GM23248 (cell line): ENCODE measurements around the gene PLCB1. TPM values are rescaled to one million over a fixed set of nuclear protein-coding genes. Genes with fewer than 3 reads are reported as not detected.
"Not testable (repeated sequence)": the region's sequence is repeated elsewhere in the genome, so short reads cannot be mapped to it uniquely, and the experiment has no call there.

ENCODE experiments used
- DNase-seq: peaks from one replicate; pipeline ENCODE4 v3.0.0-alpha.2; 2015
- H2AFZ ChIP-seq: fragments of 200-600 bp; sonication (generic); 2 replicates; pipeline ENCODE4 v1.6.1; 2016; ENCODE audit warnings: antibody characterized with exemption
- H3F3A ChIP-seq: fragments of 200-600 bp; sonication (generic); 2 replicates; pipeline ENCODE4 v1.6.1; 2016; ENCODE audit warnings: mild to moderate bottlenecking, antibody characterized with exemption, mixed run types; ENCODE audit not compliant: insufficient read depth
- H3K27ac ChIP-seq: fragments of 200-600 bp; sonication (generic); 2 replicates; pipeline ENCODE4 v1.5.1; 2016; ENCODE audit warnings: mild to moderate bottlenecking
- H3K27me3 ChIP-seq: fragments of 200-600 bp; sonication (generic); replicated peaks from 2 replicates; pipeline ENCODE4 v1.6.1; 2016; ENCODE audit warnings: mild to moderate bottlenecking; ENCODE audit not compliant: insufficient read depth
- H3K36me3 ChIP-seq: fragments of 200-600 bp; sonication (generic); 2 replicates; pipeline ENCODE4 v1.6.1; 2016; ENCODE audit warnings: low read depth, mild to moderate bottlenecking
- H3K4me1 ChIP-seq: fragments of 200-600 bp; sonication (generic); 2 replicates; pipeline ENCODE4 v1.6.1; 2016; ENCODE audit warnings: mild to moderate bottlenecking; ENCODE audit not compliant: insufficient read depth
- H3K4me2 ChIP-seq: fragments of 200-600 bp; sonication (generic); one replicate; pipeline ENCODE4 v1.6.1; 2016; ENCODE audit warnings: mild to moderate bottlenecking; ENCODE audit not compliant: unreplicated experiment
- H3K4me3 ChIP-seq: fragments of 200-600 bp; sonication (generic); 2 replicates; pipeline ENCODE4 v1.5.1; 2016; ENCODE audit warnings: mild to moderate bottlenecking
- H3K79me2 ChIP-seq: fragments of 200-600 bp; sonication (generic); 2 replicates; pipeline ENCODE4 v1.6.1; 2016; ENCODE audit warnings: mild to moderate bottlenecking; ENCODE audit not compliant: insufficient read depth
- H3K9ac ChIP-seq: fragments of 200-600 bp; sonication (generic); 2 replicates; pipeline ENCODE4 v1.6.1; 2016; ENCODE audit warnings: mild to moderate bottlenecking
- H3K9me2 ChIP-seq: fragments of 200-600 bp; sonication (generic); 2 replicates; pipeline ENCODE4 v1.6.1; 2016; ENCODE audit warnings: mixed run types, mild to moderate bottlenecking, moderate library complexity; ENCODE audit not compliant: insufficient read depth
- H3K9me3 ChIP-seq: fragments of 200-600 bp; sonication (generic); one replicate; pipeline ENCODE4 v1.6.1; 2017; ENCODE audit warnings: low read depth
- H4K20me1 ChIP-seq: fragments of 200-600 bp; sonication (generic); 2 replicates; pipeline ENCODE4 v1.6.0; 2016; ENCODE audit not compliant: insufficient read depth
- EZH2 ChIP-seq: fragments of 200-600 bp; sonication (generic); IDR thresholded peaks from 2 replicates; pipeline ENCODE4 v1.6.1; 2018; ENCODE audit warnings: antibody characterized with exemption, mild to moderate bottlenecking; ENCODE audit not compliant: insufficient read depth, poor library complexity, severe bottlenecking
- EZH2phosphoT487 ChIP-seq: fragments of 200-600 bp; sonication (generic); IDR thresholded peaks from 2 replicates; pipeline ENCODE4 v1.6.1; 2018; ENCODE audit warnings: antibody characterized with exemption, moderate library complexity, mild to moderate bottlenecking, low read depth; ENCODE audit not compliant: insufficient read depth
- WGBS, 2 experiments: methylation state at CpG; one replicate each; pipeline ENCODE4 v1.1.6; 2015 to 2017; ENCODE audit warnings: low lambda C conversion rate in 2 of 2, low coverage in 1 of 2; ENCODE audit errors: missing lambda C conversion rate in 2 of 2; 5-methylcytosine and 5-hydroxymethylcytosine counted together
- in situ Hi-C: fragments of 300-500 bp; cut with MboI; formaldehyde crosslinking; loops from 2 replicates; pipeline ENCODE4 v1.15.0; 2020
- polyA plus RNA-seq: library from polyadenylated mRNA; unstranded; fragments of >200 nt; fragmentation: Nextera tagmentation; extraction: Ambion mirVana; gene quantifications from 2 replicates; pipeline ENCODE4 v1.2.1, GENCODE V29; 2016
- total RNA-seq: library from RNA; depleted of rRNA; stranded (reverse); fragments of >200 nt; shearing (Covaris generic); gene quantifications from 2 replicates; pipeline ENCODE4 v1.2.3, GENCODE V29; 2014

The PLCB1 gene
- total and polyA plus RNA-seq, 2 experiments from 2014 or later, result 3.7 to 12.8 TPM

- Histone ChIP-seq H3K4me2 (no peak overlapping the region), H3K9me2 (no peaks in the 10 kb centered on the region), H3K27ac (no peak overlapping the region), H3K27me3 (no peaks in the 10 kb centered on the region), H3K4me1 (no peaks in the 10 kb centered on the region), H3K79me2 (no peaks in the 10 kb centered on the region), H2AFZ (no peak overlapping the region), H3K9ac (no peak overlapping the region), H3K36me3 (no peaks in the 10 kb centered on the region), H3K4me3 (no peak overlapping the region), H3K9me3 (no peaks in the 10 kb centered on the region), H4K20me1 (no peaks in the 10 kb centered on the region), H3F3A (no peaks in the 10 kb centered on the region)
- in situ Hi-C loops, result no loop called here
- DNase-seq, result no peak
- TF ChIP-seq EZH2phosphoT487, result no peak
- no peak for TF ChIP-seq EZH2
- WGBS, 2 experiments, result 92 to 93% methylated on average over 11 of the region's 11 CpGs
These were observed 679.9 kb downstream of the PLCB1 start for GRCh38 chr20:8811801-8812594.

GRCh38 chr20:8812817-8813216 is 680.8 kb downstream of the PLCB1 start:
- no peaks in the 10 kb centered on the region for H3K9me3 ChIP-seq
- H3K4me1 ChIP-seq, result no peaks in the 10 kb centered on the region
- H3K36me3 ChIP-seq, result no peaks in the 10 kb centered on the region
- H2AFZ ChIP-seq, result no peak overlapping the region
- H3K4me3 ChIP-seq, result no peak overlapping the region
- no peak overlapping the region for H3K9ac ChIP-seq
- H3K27me3 ChIP-seq, result no peaks in the 10 kb centered on the region
- no peak overlapping the region for H3K4me2 ChIP-seq
- WGBS, 2 experiments, result 55 to 57% methylated on average over 7 of the region's 7 CpGs
- TF ChIP-seq EZH2 (no peak), EZH2phosphoT487 (no peak)
- no peaks in the 10 kb centered on the region for H3K9me2 ChIP-seq
- H3K79me2 ChIP-seq, result no peaks in the 10 kb centered on the region
- no peaks in the 10 kb centered on the region for H3F3A ChIP-seq
- in situ Hi-C loops, result no loop called here
- DNase-seq, result no peak
- H3K27ac ChIP-seq, result no peak overlapping the region
- no peaks in the 10 kb centered on the region for H4K20me1 ChIP-seq

GRCh38 chr20:8815208-8815607 is 683.1 kb downstream of the PLCB1 start:
- Histone ChIP-seq H3F3A (no peaks in the 10 kb centered on the region), H3K4me2 (no peak overlapping the region), H3K9me3 (no peaks in the 10 kb centered on the region), H3K36me3 (no peaks in the 10 kb centered on the region), H3K4me3 (no peak overlapping the region), H3K9me2 (no peaks in the 10 kb centered on the region), H3K27me3 (no peaks in the 10 kb centered on the region), H3K4me1 (no peaks in the 10 kb centered on the region), H3K9ac (no peak overlapping the region), H4K20me1 (no peaks in the 10 kb centered on the region), H3K79me2 (no peaks in the 10 kb centered on the region), H2AFZ (no peak overlapping the region), H3K27ac (no peak overlapping the region)
- in situ Hi-C loops, result no loop called here
- WGBS, 2 experiments, result 82 to 84% methylated on average over 4 of the region's 4 CpGs
- DNase-seq, result no peak
- no peak for TF ChIP-seq EZH2
- TF ChIP-seq EZH2phosphoT487, result no peak

- Histone ChIP-seq H4K20me1 (no peaks in the 10 kb centered on the region), H3K79me2 (no peaks in the 10 kb centered on the region), H3K27me3 (no peaks in the 10 kb centered on the region), H3K9ac (no peak overlapping the region), H3K36me3 (no peaks in the 10 kb centered on the region), H3F3A (no peaks in the 10 kb centered on the region), H3K27ac (no peak overlapping the region), H3K4me3 (no peak overlapping the region), H3K9me2 (no peaks in the 10 kb centered on the region), H3K4me2 (no peak overlapping the region), H3K9me3 (no peaks in the 10 kb centered on the region), H3K4me1 (no peaks in the 10 kb centered on the region), H2AFZ (no peak overlapping the region)
- in situ Hi-C loops, result no loop called here
- no peak for DNase-seq
- 89 to 92% methylated on average over 5 of the region's 5 CpGs for WGBS, 2 experiments
- TF ChIP-seq EZH2 (no peak), EZH2phosphoT487 (no peak)
These were observed 697.2 kb downstream of the PLCB1 start for GRCh38 chr20:8829256-8829655.

GRCh38 chr20:8834294-8834693 is 702.2 kb downstream of the PLCB1 start:
- H3K27me3 ChIP-seq, H3K27ac ChIP-seq, in situ Hi-C loops, H3K36me3 ChIP-seq, H3K79me2 ChIP-seq, H3K9me2 ChIP-seq, H4K20me1 ChIP-seq, H3K4me3 ChIP-seq, H3K9me3 ChIP-seq, H2AFZ ChIP-seq, H3K9ac ChIP-seq, H3K4me2 ChIP-seq, DNase-seq: not testable (repeated sequence)
- peaks cover 12% of the 10 kb centered on the region for H3K4me1 ChIP-seq
- WGBS, 2 experiments, result 91 to 95% methylated on average over 3 of the region's 3 CpGs
- H3F3A ChIP-seq, result peaks cover 12% of the 10 kb centered on the region
